ENCODE measurements around the gene UTRN. TPM values are rescaled to one million over a fixed set of nuclear protein-coding genes. Genes with fewer than 3 reads are reported as not detected.

UTRN gene
- total RNA-seq, 1 experiment from 2014 or later = 79.7 TPM

DNA sequence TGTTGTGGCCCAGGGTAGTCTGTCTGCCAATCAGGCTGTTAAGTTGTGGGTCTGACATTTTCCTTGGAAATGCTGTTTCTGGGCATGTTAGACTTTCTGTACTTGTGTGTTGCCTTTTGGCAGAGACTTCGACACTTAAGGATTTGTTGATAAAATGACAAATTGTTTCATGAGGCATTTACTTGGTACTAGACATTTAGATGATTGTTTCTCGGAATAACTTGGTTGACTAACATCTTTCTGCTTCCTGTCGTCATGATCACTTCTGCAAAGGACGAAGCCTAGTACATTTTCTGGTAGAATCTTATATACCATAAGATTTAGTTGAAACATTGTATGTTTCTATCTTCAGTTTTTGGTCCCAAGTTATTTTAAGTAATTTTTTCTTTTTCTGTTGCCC is 34.1 kb downstream of the UTRN start:
- Histone ChIP-seq H2BK120ac (ENCODE audit: low read depth, low read length, poor library complexity, severe bottlenecking) (no peak overlapping the region), H3K9me3 (ENCODE audit: control insufficient read depth, low read depth, low read length) (no peaks in the 10 kb centered on the region), H3K4ac (ENCODE audit: low read depth, low read length) (no peak overlapping the region), H3K79me1 (ENCODE audit: insufficient read depth, low read depth, low read length, poor library complexity, severe bottlenecking) (peaks cover 4% of the 10 kb centered on the region), H3T11ph (ENCODE audit: low read length) (no peak overlapping the region), H2BK5ac (ENCODE audit: insufficient read length, low read length) (no peak overlapping the region), H2AFZ (ENCODE audit: low read length) (no peak overlapping the region), H3K4me2 (ENCODE audit: insufficient read depth, insufficient read length, low read length) (no peak overlapping the region), H3K27ac (ENCODE audit: insufficient read length, low read depth, low read length) (no peak overlapping the region), H2AK5ac (ENCODE audit: insufficient read length, low read length) (no peak overlapping the region), H3K23ac (ENCODE audit: insufficient read length, low read depth, low read length) (no peak overlapping the region), H2BK20ac (ENCODE audit: low read depth, low read length, poor library complexity, severe bottlenecking) (no peak overlapping the region), H3K27me3 (ENCODE audit: insufficient read depth, low read length) (no peaks in the 10 kb centered on the region), H3K9ac (ENCODE audit: extremely low read depth, insufficient read length, low read length) (no peak overlapping the region), H4K91ac (ENCODE audit: insufficient read length, low read depth, low read length) (no peak overlapping the region), H3K18ac (ENCODE audit: insufficient read length, low read depth, low read length) (no peak overlapping the region), H4K5ac (ENCODE audit: insufficient read length, low read depth, low read length) (no peak overlapping the region), H3K79me2 (ENCODE audit: insufficient read depth, low read length) (no peaks in the 10 kb centered on the region), H4K20me1 (ENCODE audit: control insufficient read depth, insufficient read depth, insufficient read length) (no peaks in the 10 kb centered on the region), H3K23me2 (ENCODE audit: insufficient read length, low read depth, low read length, poor library complexity, severe bottlenecking) (no peaks in the 10 kb centered on the region), H3K14ac (ENCODE audit: insufficient read depth, low read length) (no peak overlapping the region), H4K8ac (replicated peaks; ENCODE audit: insufficient read length, low read depth, low read length) (no peak overlapping the region), H2BK12ac (ENCODE audit: insufficient read length, low read depth, low read length) (no peak overlapping the region), H2BK15ac (ENCODE audit: low read depth, low read length) (no peak overlapping the region), H3K56ac (ENCODE audit: insufficient read length, low read depth, low read length) (no peak overlapping the region), H3K4me1 (ENCODE audit: insufficient read depth, low read length) (peaks cover 2% of the 10 kb centered on the region; the same call in 1 of the 2 replicates)
- no peaks in the 10 kb centered on the region for H3K9me3 Mint-ChIP-seq
- H3K4me1 Mint-ChIP-seq = peaks cover 26 to 32% of the 10 kb centered on the region in 2 experiments
- no peaks in the 10 kb centered on the region for H3K27me3 Mint-ChIP-seq (ENCODE audit: low read depth)
- H3K27ac Mint-ChIP-seq = no peak overlapping the region; a peak in 2 of 7 replicates
- no peak for TF ChIP-seq CTCF (conservative IDR thresholded peaks at IDR 0.05)
- H3K36me3 Mint-ChIP-seq (ENCODE audit: insufficient read depth in 1 of 3, low read depth in 3 of 3) = no peaks in the 10 kb centered on the region
- DNase-seq = no peak
- WGBS (ENCODE audit: extremely low coverage, insufficient read length, low lambda C conversion rate) = no CpG with 5 or more reads among the region's 4 CpGs
- no peak overlapping the region for H3K4me3 Mint-ChIP-seq
